Measurements from ENCODE around the gene MAGOHB.

Gene MAGOHB

GRCh38 chr12:10571141-10571540, 42.3 kb downstream of the MAGOHB start:
- Histone ChIP-seq H3K4me2 (ENCODE audit: low read length) (no peak overlapping the region), H3K9ac (ENCODE audit: low read length) (no peak overlapping the region), H3K4me3 (ENCODE audit: low read length) (no peak overlapping the region), H3K9me3 (ENCODE audit: insufficient read depth, low read length) (no peaks in the 10 kb centered on the region), H3K27me3 (ENCODE audit: low read depth, low read length) (no peaks in the 10 kb centered on the region), H3K27ac (ENCODE audit: low read length) (no peak overlapping the region), H3K4me1 (ENCODE audit: low read length) (no peaks in the 10 kb centered on the region), H3K79me2 (ENCODE audit: low read length) (no peaks in the 10 kb centered on the region), H2AFZ (ENCODE audit: low read depth, low read length) (no peak overlapping the region), H4K20me1 (ENCODE audit: insufficient read depth, low read length) (no peaks in the 10 kb centered on the region), H3K36me3 (replicated peaks; ENCODE audit: low read depth, low read length) (no peaks in the 10 kb centered on the region)
- TF ChIP-seq EZH2phosphoT487 (IDR thresholded peaks at IDR 0.05; ENCODE audit: low read depth), result no peak
- TF ChIP-seq, protein P1, sequence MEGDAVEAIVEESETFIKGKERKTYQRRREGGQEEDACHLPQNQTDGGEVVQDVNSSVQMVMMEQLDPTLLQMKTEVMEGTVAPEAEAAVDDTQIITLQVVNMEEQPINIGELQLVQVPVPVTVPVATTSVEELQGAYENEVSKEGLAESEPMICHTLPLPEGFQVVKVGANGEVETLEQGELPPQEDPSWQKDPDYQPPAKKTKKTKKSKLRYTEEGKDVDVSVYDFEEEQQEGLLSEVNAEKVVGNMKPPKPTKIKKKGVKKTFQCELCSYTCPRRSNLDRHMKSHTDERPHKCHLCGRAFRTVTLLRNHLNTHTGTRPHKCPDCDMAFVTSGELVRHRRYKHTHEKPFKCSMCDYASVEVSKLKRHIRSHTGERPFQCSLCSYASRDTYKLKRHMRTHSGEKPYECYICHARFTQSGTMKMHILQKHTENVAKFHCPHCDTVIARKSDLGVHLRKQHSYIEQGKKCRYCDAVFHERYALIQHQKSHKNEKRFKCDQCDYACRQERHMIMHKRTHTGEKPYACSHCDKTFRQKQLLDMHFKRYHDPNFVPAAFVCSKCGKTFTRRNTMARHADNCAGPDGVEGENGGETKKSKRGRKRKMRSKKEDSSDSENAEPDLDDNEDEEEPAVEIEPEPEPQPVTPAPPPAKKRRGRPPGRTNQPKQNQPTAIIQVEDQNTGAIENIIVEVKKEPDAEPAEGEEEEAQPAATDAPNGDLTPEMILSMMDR (IDR thresholded peaks at IDR 0.05; ENCODE audit: low read depth, low read length), result no peak

GRCh38 chr12:10567813-10568212, 45.6 kb downstream of the MAGOHB start:
- Histone ChIP-seq H3K4me3 (ENCODE audit: low read length) (no peak overlapping the region), H4K20me1 (ENCODE audit: insufficient read depth, low read length) (no peaks in the 10 kb centered on the region), H3K4me1 (ENCODE audit: low read length) (no peaks in the 10 kb centered on the region), H3K36me3 (replicated peaks; ENCODE audit: low read depth, low read length) (no peaks in the 10 kb centered on the region), H3K27me3 (ENCODE audit: low read depth, low read length) (no peaks in the 10 kb centered on the region), H3K4me2 (ENCODE audit: low read length) (no peak overlapping the region), H3K27ac (ENCODE audit: low read length) (no peak overlapping the region), H3K9me3 (ENCODE audit: insufficient read depth, low read length) (no peaks in the 10 kb centered on the region), H3K79me2 (ENCODE audit: low read length) (no peaks in the 10 kb centered on the region), H3K9ac (ENCODE audit: low read length) (no peak overlapping the region), H2AFZ (ENCODE audit: low read depth, low read length) (no peak overlapping the region)
- TF ChIP-seq, protein P1 (IDR thresholded peaks at IDR 0.05; ENCODE audit: low read depth, low read length), result no peak
- TF ChIP-seq EZH2phosphoT487 (IDR thresholded peaks at IDR 0.05; ENCODE audit: low read depth), result no peak

GRCh38 chr12:10563966-10564365, 49.4 kb downstream of the MAGOHB start:
- Histone ChIP-seq H3K27ac (ENCODE audit: low read length) (no peak overlapping the region), H3K27me3 (ENCODE audit: low read depth, low read length) (no peaks in the 10 kb centered on the region), H3K79me2 (ENCODE audit: low read length) (no peaks in the 10 kb centered on the region), H3K4me3 (ENCODE audit: low read length) (no peak overlapping the region), H3K4me1 (ENCODE audit: low read length) (no peaks in the 10 kb centered on the region), H4K20me1 (ENCODE audit: insufficient read depth, low read length) (no peaks in the 10 kb centered on the region), H3K36me3 (replicated peaks; ENCODE audit: low read depth, low read length) (no peaks in the 10 kb centered on the region), H3K9ac (ENCODE audit: low read length) (no peak overlapping the region), H3K9me3 (ENCODE audit: insufficient read depth, low read length) (no peaks in the 10 kb centered on the region), H3K4me2 (ENCODE audit: low read length) (no peak overlapping the region), H2AFZ (ENCODE audit: low read depth, low read length) (no peak overlapping the region)
- no peak for TF ChIP-seq EZH2phosphoT487 (IDR thresholded peaks at IDR 0.05; ENCODE audit: low read depth)
- TF ChIP-seq, protein P1 (IDR thresholded peaks at IDR 0.05; ENCODE audit: low read depth, low read length), result no peak

DNA sequence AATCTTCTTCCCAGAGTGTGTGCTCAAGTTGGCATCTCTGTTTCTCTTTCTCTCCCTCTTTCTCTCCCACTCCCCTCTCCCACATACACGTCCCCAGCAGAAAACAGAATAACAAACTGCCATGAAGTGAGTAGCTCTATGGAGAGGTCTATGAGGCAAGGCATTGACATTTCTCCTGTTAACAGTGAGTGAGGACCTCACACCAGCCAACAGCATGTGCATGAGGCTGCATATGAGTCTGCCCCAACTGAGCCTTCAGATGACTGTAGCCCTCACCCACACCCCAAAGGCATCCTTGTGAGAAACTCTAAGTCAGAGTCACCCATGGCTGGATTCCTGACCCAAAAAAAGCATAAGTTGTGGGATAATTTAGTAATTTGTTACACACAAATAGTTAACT, 50.4 kb downstream of the MAGOHB start:
- peaks cover 9% of the 10 kb centered on the region for H3K4me1 ChIP-seq (ENCODE audit: low read length)
- no peaks in the 10 kb centered on the region for H4K20me1 ChIP-seq (ENCODE audit: insufficient read depth, low read length)
- no peak overlapping the region for H3K27ac ChIP-seq (ENCODE audit: low read length)
- no peak overlapping the region for H3K4me3 ChIP-seq (ENCODE audit: low read length)
- H3K36me3 ChIP-seq (replicated peaks; ENCODE audit: low read depth, low read length), result no peaks in the 10 kb centered on the region
- H3K9ac ChIP-seq (ENCODE audit: low read length), result no peak overlapping the region
- H3K4me2 ChIP-seq (ENCODE audit: low read length), result no peak overlapping the region
- no peaks in the 10 kb centered on the region for H3K27me3 ChIP-seq (ENCODE audit: low read depth, low read length)
- no peak for TF ChIP-seq EZH2phosphoT487 (IDR thresholded peaks at IDR 0.05; ENCODE audit: low read depth)
- TF ChIP-seq, protein P1 (IDR thresholded peaks at IDR 0.05; ENCODE audit: low read depth, low read length), result no peak
- H3K9me3 ChIP-seq (ENCODE audit: insufficient read depth, low read length), result no peaks in the 10 kb centered on the region; the same call in 1 of the 2 replicates
- no peak overlapping the region for H2AFZ ChIP-seq (ENCODE audit: low read depth, low read length)
- H3K79me2 ChIP-seq (ENCODE audit: low read length), result no peaks in the 10 kb centered on the region
